Upper lobe of left lung (tissue), 4 donors: ENCODE measurements around the gene HINT1.
"Not testable (repeated sequence)": the region's sequence is repeated elsewhere in the genome, so short reads cannot be mapped to it uniquely, and the experiment has no call there.

Source experiments
- EP300 ChIP-seq, 4 donors: sonication (generic); formaldehyde crosslinking; IDR thresholded peaks; one replicate each; pipeline ENCODE4 v1.5.1; 2017; ENCODE audit warnings: antibody characterized with exemption in 4 of 4, control low read depth in 2 of 4
- POLR2A ChIP-seq, 4 donors: fragments of 450-650 bp; IDR thresholded peaks; one replicate each; pipeline ENCODE4 v1.5.1; 2016 to 2017; ENCODE audit warnings: antibody characterized with exemption in 4 of 4, mild to moderate bottlenecking in 2 of 4

GRCh38 chr5:131127244-131127643, 37.8 kb downstream of the HINT1 start:
- TF ChIP-seq POLR2A, EP300 (IDR thresholded peaks at IDR 0.05): not testable (repeated sequence)
